ENCODE data around the gene ABLIM1. TPM values are rescaled to one million over a fixed set of nuclear protein-coding genes. Genes with fewer than 3 reads are reported as not detected.

ABLIM1 gene
- polyA plus RNA-seq, 3 donors = 0.33 to 0.91 (median 0.57) TPM

DNA sequence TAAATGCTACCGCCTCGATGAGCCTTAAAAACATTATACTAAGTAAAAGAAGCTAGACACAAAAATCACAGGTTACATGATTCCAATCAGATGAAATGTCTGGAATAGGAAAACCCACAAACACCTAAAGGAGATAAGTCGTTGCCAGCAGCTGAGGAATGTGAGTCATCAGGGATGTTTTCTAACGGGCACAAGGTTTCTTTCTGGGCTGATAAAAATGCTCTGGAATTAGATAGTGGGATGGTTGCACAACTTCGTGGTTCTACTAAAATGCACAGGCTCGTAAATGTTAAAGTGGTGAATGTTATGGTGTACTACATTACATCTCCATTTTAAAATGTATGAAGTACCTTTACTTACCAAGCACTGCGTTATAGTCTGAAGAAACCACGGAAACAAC, 9.7 kb downstream of the ABLIM1 start:
- no peaks in the 10 kb centered on the region for H3K36me3 ChIP-seq (replicated peaks in 1 of 2; ENCODE audit: control insufficient read depth in 1 of 2, insufficient read depth in 2 of 2, low read length in 2 of 2)
- no peak overlapping the region for H3K27ac ChIP-seq (ENCODE audit: low read depth in 1 of 2, low read length in 2 of 2)
- no peaks in the 10 kb centered on the region for H3K79me2 ChIP-seq (ENCODE audit: insufficient read depth, low read length)
- intact Hi-C loops (cut with micrococcal nuclease) = no loop called here
- Mint-ChIP-seq H3K27me3 (ENCODE audit: low read depth in 3 of 3) (peaks cover 0 to 6% (median 0%) of the 10 kb centered on the region in 3 donors), H3K36me3 (no peaks in the 10 kb centered on the region), H3K9me3 (peaks cover 0 to 2% (median 0%) of the 10 kb centered on the region in 7 donors), H3K4me3 (no peak overlapping the region), H3K4me1 (peaks cover 7% of the 10 kb centered on the region), H3K27ac (no peak overlapping the region)
- no peak overlapping the region for H3K4me3 ChIP-seq (replicated peaks in 1 of 3; ENCODE audit: low read depth in 2 of 3, low read length in 3 of 3)
- no peaks in the 10 kb centered on the region for H4K20me1 ChIP-seq (ENCODE audit: insufficient read depth, low read length)
- no peak overlapping the region for H3K4me2 ChIP-seq (replicated peaks; ENCODE audit: extremely low read depth, low read length, poor library complexity, severe bottlenecking)
- TF ChIP-seq, protein P1, sequence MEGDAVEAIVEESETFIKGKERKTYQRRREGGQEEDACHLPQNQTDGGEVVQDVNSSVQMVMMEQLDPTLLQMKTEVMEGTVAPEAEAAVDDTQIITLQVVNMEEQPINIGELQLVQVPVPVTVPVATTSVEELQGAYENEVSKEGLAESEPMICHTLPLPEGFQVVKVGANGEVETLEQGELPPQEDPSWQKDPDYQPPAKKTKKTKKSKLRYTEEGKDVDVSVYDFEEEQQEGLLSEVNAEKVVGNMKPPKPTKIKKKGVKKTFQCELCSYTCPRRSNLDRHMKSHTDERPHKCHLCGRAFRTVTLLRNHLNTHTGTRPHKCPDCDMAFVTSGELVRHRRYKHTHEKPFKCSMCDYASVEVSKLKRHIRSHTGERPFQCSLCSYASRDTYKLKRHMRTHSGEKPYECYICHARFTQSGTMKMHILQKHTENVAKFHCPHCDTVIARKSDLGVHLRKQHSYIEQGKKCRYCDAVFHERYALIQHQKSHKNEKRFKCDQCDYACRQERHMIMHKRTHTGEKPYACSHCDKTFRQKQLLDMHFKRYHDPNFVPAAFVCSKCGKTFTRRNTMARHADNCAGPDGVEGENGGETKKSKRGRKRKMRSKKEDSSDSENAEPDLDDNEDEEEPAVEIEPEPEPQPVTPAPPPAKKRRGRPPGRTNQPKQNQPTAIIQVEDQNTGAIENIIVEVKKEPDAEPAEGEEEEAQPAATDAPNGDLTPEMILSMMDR (IDR thresholded peaks at IDR 0.05) = no peak
- H3K9ac ChIP-seq (ENCODE audit: insufficient read depth, low read length, poor library complexity, severe bottlenecking) = no peak overlapping the region
- H2AFZ ChIP-seq (ENCODE audit: insufficient read depth, low read depth, low read length, poor library complexity, severe bottlenecking) = no peak overlapping the region
- H3K4me1 ChIP-seq (ENCODE audit: control insufficient read depth in 1 of 2, insufficient read depth in 2 of 2, low read length in 2 of 2) = no peaks in the 10 kb centered on the region
- no CpG with 5 or more reads among the region's 8 CpGs for WGBS (ENCODE audit: insufficient coverage)
- no peaks in the 10 kb centered on the region for H3K27me3 ChIP-seq (ENCODE audit: control insufficient read depth in 2 of 2, insufficient read depth in 2 of 2, low read length in 2 of 2)
- H3K9me3 ChIP-seq (replicated peaks in 1 of 2; ENCODE audit: control insufficient read depth in 1 of 2, insufficient read depth in 1 of 2, low read length in 2 of 2) = no peaks in the 10 kb centered on the region
- DNase-seq = no peak

- WGBS (ENCODE audit: insufficient coverage) = 100% methylated on average over 1 of the region's 2 CpGs
- H4K20me1 ChIP-seq (ENCODE audit: insufficient read depth, low read length) = no peaks in the 10 kb centered on the region
- H3K27ac ChIP-seq (ENCODE audit: low read depth in 1 of 2, low read length in 2 of 2) = no peak overlapping the region
- H3K4me3 Mint-ChIP-seq = no peak overlapping the region
- TF ChIP-seq, protein P1 (IDR thresholded peaks at IDR 0.05) = no peak
- H3K36me3 Mint-ChIP-seq = no peaks in the 10 kb centered on the region
- intact Hi-C loops (cut with micrococcal nuclease) = no loop called here
- DNase-seq = no peak
- H3K9me3 Mint-ChIP-seq = peaks cover 0 to 2% (median 0%) of the 10 kb centered on the region in 7 donors
- H3K4me2 ChIP-seq (replicated peaks; ENCODE audit: extremely low read depth, low read length, poor library complexity, severe bottlenecking) = no peak overlapping the region
- H3K9ac ChIP-seq (ENCODE audit: insufficient read depth, low read length, poor library complexity, severe bottlenecking) = no peak overlapping the region
- H3K4me1 ChIP-seq (ENCODE audit: control insufficient read depth in 1 of 2, insufficient read depth in 2 of 2, low read length in 2 of 2) = no peaks in the 10 kb centered on the region
- H3K27me3 ChIP-seq (ENCODE audit: control insufficient read depth in 2 of 2, insufficient read depth in 2 of 2, low read length in 2 of 2) = no peaks in the 10 kb centered on the region
- H3K4me1 Mint-ChIP-seq = peaks cover 7% of the 10 kb centered on the region
- H3K9me3 ChIP-seq (replicated peaks in 1 of 2; ENCODE audit: control insufficient read depth in 1 of 2, insufficient read depth in 1 of 2, low read length in 2 of 2) = no peaks in the 10 kb centered on the region
- H3K27ac Mint-ChIP-seq = no peak overlapping the region
- H3K36me3 ChIP-seq (replicated peaks in 1 of 2; ENCODE audit: control insufficient read depth in 1 of 2, insufficient read depth in 2 of 2, low read length in 2 of 2) = no peaks in the 10 kb centered on the region
- no peak overlapping the region for H3K4me3 ChIP-seq (replicated peaks in 1 of 3; ENCODE audit: low read depth in 2 of 3, low read length in 3 of 3)
- H3K79me2 ChIP-seq (ENCODE audit: insufficient read depth, low read length) = no peaks in the 10 kb centered on the region
- peaks cover 0 to 6% (median 0%) of the 10 kb centered on the region in 3 donors for H3K27me3 Mint-ChIP-seq (ENCODE audit: low read depth in 3 of 3)
- H2AFZ ChIP-seq (ENCODE audit: insufficient read depth, low read depth, low read length, poor library complexity, severe bottlenecking) = no peak overlapping the region
Measured at GRCh38 chr10:114647545-114648138, 10.4 kb downstream of the ABLIM1 start.

All from CD14-positive monocyte (primary cell).